DND-41 (cell line): ENCODE data around the gene RGS12.

ENCODE experiments used
- CTCF ChIP-seq: IDR thresholded peaks from 2 replicates; pipeline ENCODE4 v1.5.1; 2012; ENCODE audit warnings: borderline replicate concordance, low read length, moderate library complexity, mild to moderate bottlenecking; ENCODE audit not compliant: poor library complexity, severe bottlenecking; ENCODE audit errors: extremely low read depth
- EZH2 ChIP-seq: IDR thresholded peaks from 3 replicates; pipeline ENCODE4 v1.6.1; 2012; ENCODE audit warnings: borderline replicate concordance, low read depth, mild to moderate bottlenecking, moderate library complexity, low read length, inconsistent platforms; ENCODE audit not compliant: severe bottlenecking

- TF ChIP-seq CTCF (no peak), EZH2 (no peak)
Observed at GRCh38 chr4:3334316-3334715, 41.5 kb downstream of the RGS12 start.
